HUES48 (cell line): ENCODE results near the gene TBC1D4.

Experiments
- H3K27ac ChIP-seq: one replicate; pipeline ENCODE4 v1.7.0; 2013; ENCODE audit warnings: low read depth, low read length, inconsistent platforms
- H3K27me3 ChIP-seq: 2 replicates; pipeline ENCODE4 v1.6.1; 2013; ENCODE audit warnings: mild to moderate bottlenecking, low read length; ENCODE audit not compliant: control insufficient read depth, insufficient read depth
- H3K36me3 ChIP-seq: 2 replicates; pipeline ENCODE4 v1.6.1; 2013; ENCODE audit warnings: low read length; ENCODE audit not compliant: control insufficient read depth, insufficient read depth
- H3K4me1 ChIP-seq: 2 replicates; pipeline ENCODE4 v1.6.1; 2013; ENCODE audit warnings: mild to moderate bottlenecking, low read length; ENCODE audit not compliant: control insufficient read depth, insufficient read depth
- H3K4me3 ChIP-seq: 2 replicates; pipeline ENCODE4 v1.5.1; 2013; ENCODE audit warnings: mild to moderate bottlenecking, low read depth, low read length
- H3K9ac ChIP-seq: 2 replicates; pipeline ENCODE4 v1.6.1; 2013; ENCODE audit warnings: mild to moderate bottlenecking, low read depth, low read length, moderate library complexity
- H3K9me3 ChIP-seq: 2 replicates; pipeline ENCODE4 v1.6.1; 2013; ENCODE audit warnings: low read length; ENCODE audit not compliant: control insufficient read depth, insufficient read depth

The TBC1D4 gene

DNA sequence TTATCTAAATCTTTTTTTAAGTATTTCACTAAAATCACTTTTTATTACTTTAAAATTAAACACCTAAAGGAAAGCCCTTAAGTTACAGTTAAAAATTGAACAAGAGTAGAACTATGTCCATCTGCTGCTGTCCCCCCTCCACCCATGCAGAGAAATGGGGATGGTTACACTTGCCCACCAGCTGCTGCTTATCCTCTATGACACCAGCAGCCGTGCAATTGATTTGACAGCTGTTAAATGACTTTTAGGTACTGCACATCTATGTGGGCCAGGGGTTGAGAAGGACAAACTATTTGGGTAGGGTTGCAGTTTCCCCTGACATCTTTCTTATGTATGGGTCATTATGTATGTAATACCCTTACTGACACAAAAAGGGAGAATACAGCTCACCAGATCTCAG is 77.2 kb downstream of the TBC1D4 start:
- no peak overlapping the region for H3K4me3 ChIP-seq
- H3K9ac ChIP-seq = no peak overlapping the region

GRCh38 chr13:75402787-75403186 is 79.2 kb downstream of the TBC1D4 start:
- Histone ChIP-seq H3K4me3 (no peak overlapping the region), H3K27ac (no peak overlapping the region), H3K9me3 (no peaks in the 10 kb centered on the region), H3K4me1 (peaks cover 12% of the 10 kb centered on the region; the same call in 1 of the 2 replicates), H3K9ac (no peak overlapping the region), H3K36me3 (no peaks in the 10 kb centered on the region), H3K27me3 (no peaks in the 10 kb centered on the region)

More for the DNA sequence above, 77.2 kb downstream of the TBC1D4 start:
- Histone ChIP-seq H3K27ac (no peak overlapping the region), H3K27me3 (no peaks in the 10 kb centered on the region), H3K36me3 (no peaks in the 10 kb centered on the region), H3K9me3 (no peaks in the 10 kb centered on the region), H3K4me1 (peaks cover 12% of the 10 kb centered on the region; the same call in 1 of the 2 replicates)

DNA sequence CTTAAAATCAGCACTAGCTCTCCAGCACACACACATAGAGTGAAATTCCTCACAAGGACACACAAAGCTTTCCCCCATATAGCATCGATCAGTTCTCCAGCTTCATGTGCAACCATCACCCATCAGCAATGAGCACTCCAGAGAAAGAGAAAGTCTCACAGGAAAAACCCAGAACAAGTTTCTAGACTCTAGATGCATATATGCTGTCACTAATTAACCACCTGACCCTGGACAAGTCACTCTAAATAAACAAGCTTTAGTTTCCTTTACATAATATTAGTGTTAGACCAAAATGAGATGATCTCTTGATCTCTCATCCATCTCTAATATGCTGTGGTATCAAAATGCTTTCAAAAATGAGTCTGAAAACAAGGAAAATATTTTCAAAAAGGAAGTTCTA is 81.2 kb downstream of the TBC1D4 start:
- no peaks in the 10 kb centered on the region for H3K27me3 ChIP-seq
- no peaks in the 10 kb centered on the region for H3K4me1 ChIP-seq
- no peak overlapping the region for H3K27ac ChIP-seq
- H3K4me3 ChIP-seq = no peak overlapping the region
- H3K9ac ChIP-seq = no peak overlapping the region
- H3K36me3 ChIP-seq = no peaks in the 10 kb centered on the region
- no peaks in the 10 kb centered on the region for H3K9me3 ChIP-seq

GRCh38 chr13:75399879-75400217 is 82.1 kb downstream of the TBC1D4 start:
- no peak overlapping the region for H3K27ac ChIP-seq
- H3K4me1 ChIP-seq = no peaks in the 10 kb centered on the region
- no peak overlapping the region for H3K4me3 ChIP-seq
- no peaks in the 10 kb centered on the region for H3K36me3 ChIP-seq
- no peaks in the 10 kb centered on the region for H3K27me3 ChIP-seq
- H3K9ac ChIP-seq = no peak overlapping the region
- no peaks in the 10 kb centered on the region for H3K9me3 ChIP-seq

GRCh38 chr13:75399168-75399878 is 82.6 kb downstream of the TBC1D4 start:
- Histone ChIP-seq H3K9ac (no peak overlapping the region), H3K9me3 (no peaks in the 10 kb centered on the region), H3K27ac (no peak overlapping the region), H3K4me1 (no peaks in the 10 kb centered on the region), H3K36me3 (no peaks in the 10 kb centered on the region), H3K27me3 (no peaks in the 10 kb centered on the region), H3K4me3 (no peak overlapping the region)

GRCh38 chr13:75398072-75398471 is 83.9 kb downstream of the TBC1D4 start:
- Histone ChIP-seq H3K9me3 (no peaks in the 10 kb centered on the region), H3K36me3 (no peaks in the 10 kb centered on the region), H3K4me3 (no peak overlapping the region), H3K9ac (no peak overlapping the region), H3K27ac (no peak overlapping the region), H3K27me3 (no peaks in the 10 kb centered on the region), H3K4me1 (no peaks in the 10 kb centered on the region)

DNA sequence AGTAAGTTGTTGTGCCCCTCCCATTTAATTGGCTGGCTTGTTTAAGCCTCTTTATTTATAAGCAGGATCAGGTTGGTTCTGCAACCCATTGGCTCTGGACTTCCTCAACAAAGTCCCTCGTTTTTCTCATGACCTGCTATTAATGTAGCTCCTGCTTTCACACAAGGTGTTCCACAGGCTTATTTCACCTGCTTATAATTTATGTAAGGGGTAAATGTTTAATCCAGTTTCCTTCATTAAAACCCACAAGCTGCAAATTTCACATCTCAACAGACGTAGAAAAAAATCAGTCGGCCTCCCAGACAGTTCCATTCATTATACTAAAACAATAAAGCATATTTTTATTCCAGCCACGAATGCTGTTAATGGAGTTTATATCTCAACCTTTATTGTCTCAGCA is 86.1 kb downstream of the TBC1D4 start:
- no peaks in the 10 kb centered on the region for H3K4me1 ChIP-seq
- no peak overlapping the region for H3K4me3 ChIP-seq
- H3K9ac ChIP-seq = no peak overlapping the region
- no peaks in the 10 kb centered on the region for H3K27me3 ChIP-seq
- H3K9me3 ChIP-seq = no peaks in the 10 kb centered on the region
- H3K36me3 ChIP-seq = no peaks in the 10 kb centered on the region
- no peak overlapping the region for H3K27ac ChIP-seq

DNA sequence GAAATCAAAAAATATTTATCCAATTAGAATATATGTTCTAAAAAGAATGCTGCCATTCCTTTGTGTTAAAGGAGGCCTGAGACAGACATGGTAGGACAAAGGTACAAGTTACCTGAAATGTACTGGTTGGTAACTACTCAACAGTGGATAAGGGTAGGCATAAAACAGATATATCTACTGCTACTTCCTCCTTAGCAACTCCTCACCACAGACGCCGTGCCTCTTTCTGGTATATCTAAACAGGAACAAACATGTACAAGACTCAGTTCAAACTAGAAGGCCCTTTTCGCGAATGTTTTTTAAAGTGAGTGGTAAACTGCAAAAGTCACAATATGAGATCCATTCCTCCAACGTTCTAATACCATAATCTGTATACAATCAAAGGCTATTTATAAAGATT is 86.9 kb downstream of the TBC1D4 start:
- H3K4me1 ChIP-seq = no peaks in the 10 kb centered on the region

DNA sequence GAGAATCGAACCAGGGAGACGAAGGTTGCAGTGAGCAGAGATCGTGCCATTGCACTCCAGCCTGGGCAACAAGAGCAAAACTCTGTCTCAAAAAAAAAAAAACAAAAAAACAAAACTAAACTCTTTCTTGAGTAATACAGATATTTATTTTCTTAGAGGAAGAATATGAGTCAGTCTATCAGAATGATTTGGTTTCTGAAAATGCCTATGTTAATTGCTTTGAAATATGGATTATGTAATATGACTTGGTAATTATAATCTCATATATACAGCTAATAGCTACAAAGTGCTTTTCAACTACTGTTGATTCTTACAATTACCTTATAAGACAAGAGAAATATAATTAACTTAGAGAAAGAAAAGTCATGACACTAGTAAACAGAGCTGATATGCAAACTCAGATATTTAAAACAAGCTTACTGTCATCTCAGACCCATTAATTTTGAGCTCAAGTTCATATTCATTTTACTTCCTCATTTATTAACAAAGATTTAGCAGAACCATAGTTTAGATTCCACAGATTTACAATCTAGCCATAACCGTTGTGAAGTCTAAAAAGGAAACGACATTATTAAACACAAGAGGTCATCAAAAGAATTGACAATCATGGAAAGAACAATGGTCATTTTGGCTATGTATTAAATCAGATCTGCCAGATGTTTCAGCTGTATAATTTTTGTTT is 88.0 kb downstream of the TBC1D4 start:
- Histone ChIP-seq H3K9me3 (no peaks in the 10 kb centered on the region), H3K36me3 (no peaks in the 10 kb centered on the region), H3K27me3 (no peaks in the 10 kb centered on the region), H3K27ac (no peak overlapping the region), H3K4me3 (no peak overlapping the region), H3K4me1 (no peaks in the 10 kb centered on the region), H3K9ac (no peak overlapping the region)

More for the DNA sequence above, 86.9 kb downstream of the TBC1D4 start:
- Histone ChIP-seq H3K27me3 (no peaks in the 10 kb centered on the region), H3K9me3 (no peaks in the 10 kb centered on the region), H3K27ac (no peak overlapping the region), H3K4me3 (no peak overlapping the region), H3K9ac (no peak overlapping the region), H3K36me3 (no peaks in the 10 kb centered on the region)

DNA sequence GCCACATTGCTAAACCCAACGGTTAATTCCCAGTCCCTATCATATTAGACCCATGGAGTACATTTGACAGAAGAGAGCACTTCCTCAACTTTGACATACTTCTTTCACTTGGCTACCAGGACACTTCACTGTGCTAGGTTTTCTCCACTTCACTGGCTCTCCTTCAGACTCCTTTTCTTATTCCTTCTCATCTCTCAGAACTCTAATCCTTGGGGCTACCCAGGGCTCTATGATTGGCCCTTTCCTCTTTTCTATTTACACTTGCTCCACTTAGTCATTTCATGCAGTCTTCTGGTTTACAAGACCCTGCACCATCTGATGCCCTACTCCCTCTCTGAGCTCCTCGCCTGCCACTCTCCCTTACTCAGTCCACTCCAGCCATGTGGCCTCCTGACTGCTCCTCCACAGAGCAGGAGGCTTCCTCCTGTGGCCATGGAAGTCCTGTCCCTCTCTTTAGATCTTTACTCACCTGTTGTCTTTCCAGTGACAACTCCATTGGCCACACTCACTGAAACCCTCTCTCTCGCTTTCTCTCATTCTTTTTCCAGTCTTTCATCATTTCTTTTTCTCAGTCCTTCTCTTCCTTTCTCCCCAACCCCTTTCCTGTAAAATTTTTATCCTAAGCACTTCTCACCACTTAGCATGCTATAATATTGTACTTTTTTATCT is 90.4 kb downstream of the TBC1D4 start:
- H3K4me3 ChIP-seq = no peak overlapping the region
- no peaks in the 10 kb centered on the region for H3K4me1 ChIP-seq
- no peaks in the 10 kb centered on the region for H3K36me3 ChIP-seq
- no peak overlapping the region for H3K27ac ChIP-seq
- H3K27me3 ChIP-seq = no peaks in the 10 kb centered on the region
- H3K9me3 ChIP-seq = no peaks in the 10 kb centered on the region
- no peak overlapping the region for H3K9ac ChIP-seq

DNA sequence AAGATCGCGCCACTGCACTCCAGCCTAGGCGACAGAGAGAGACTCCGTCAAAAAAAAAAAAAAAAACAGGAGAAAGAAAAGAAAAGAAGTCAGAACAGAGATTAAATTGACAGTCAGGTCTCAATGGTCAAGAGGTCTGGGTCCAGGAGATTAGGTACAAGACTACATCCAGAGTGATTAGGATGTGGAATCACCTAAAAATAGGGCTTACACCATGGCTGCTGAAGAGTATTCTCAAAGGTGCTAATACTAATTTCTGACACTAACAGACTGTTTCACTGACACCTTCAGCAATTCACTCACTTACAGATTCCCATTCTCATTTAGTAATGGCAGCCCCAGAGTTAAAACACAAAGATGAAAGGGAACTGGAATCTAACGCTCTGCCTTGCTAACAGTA is 91.7 kb downstream of the TBC1D4 start:
- H3K36me3 ChIP-seq = no peaks in the 10 kb centered on the region
- H3K27me3 ChIP-seq = no peaks in the 10 kb centered on the region
- no peaks in the 10 kb centered on the region for H3K4me1 ChIP-seq
- no peak overlapping the region for H3K4me3 ChIP-seq
- no peaks in the 10 kb centered on the region for H3K9me3 ChIP-seq
- H3K9ac ChIP-seq = no peak overlapping the region
- no peak overlapping the region for H3K27ac ChIP-seq
